GM23338 (cell line): ENCODE data around the gene WNT6. TPM values are rescaled to one million over a fixed set of nuclear protein-coding genes. Genes with fewer than 3 reads are reported as not detected.

Experiments used
- ATAC-seq: fragments of 200-7000 bp; cut with Tn5 transposase; 3 replicates; pipeline ENCODE4 v1.9.1; 2020
- DNase-seq: peaks from one replicate; pipeline ENCODE4 v3.0.0-alpha.2; 2015; ENCODE audit warnings: low spot score
- H2AFZ ChIP-seq: fragments of 200-600 bp; sonication (generic); 2 replicates; pipeline ENCODE4 v1.8.0; 2016; ENCODE audit warnings: antibody characterized with exemption, mild to moderate bottlenecking, moderate library complexity
- H3F3A ChIP-seq: fragments of 200-600 bp; sonication (generic); replicated peaks from 2 replicates; pipeline ENCODE4 v1.8.0; 2017; ENCODE audit warnings: antibody characterized with exemption, mixed run types, low read depth
- H3K27ac ChIP-seq: fragments of 200-600 bp; sonication (generic); 2 replicates; pipeline ENCODE4 v1.6.1; 2016; ENCODE audit warnings: low read depth
- H3K27me3 ChIP-seq: fragments of 200-600 bp; sonication (generic); 2 replicates; pipeline ENCODE4 v1.8.0; 2016; ENCODE audit warnings: mild to moderate bottlenecking, mixed run types, moderate library complexity; ENCODE audit not compliant: insufficient read depth
- H3K36me3 ChIP-seq: fragments of 200-600 bp; sonication (generic); 2 replicates; pipeline ENCODE4 v1.8.0; 2016; ENCODE audit warnings: mild to moderate bottlenecking; ENCODE audit not compliant: insufficient read depth
- H3K4me1 ChIP-seq: fragments of 200-600 bp; sonication (generic); 2 replicates; pipeline ENCODE4 v1.8.0; 2016; ENCODE audit warnings: mild to moderate bottlenecking, moderate library complexity; ENCODE audit not compliant: insufficient read depth
- H3K4me2 ChIP-seq: fragments of 200-600 bp; sonication (generic); 2 replicates; pipeline ENCODE4 v1.7.1; 2017; ENCODE audit warnings: mixed run types
- H3K4me3 ChIP-seq: fragments of 200-600 bp; sonication (generic); 2 replicates; pipeline ENCODE4 v1.6.1; 2016; ENCODE audit warnings: mixed run types
- H3K79me2 ChIP-seq: fragments of 200-600 bp; sonication (generic); replicated peaks from 2 replicates; pipeline ENCODE4 v1.8.0; 2017; ENCODE audit warnings: mild to moderate bottlenecking; ENCODE audit not compliant: insufficient read depth
- H3K9me2 ChIP-seq: fragments of 200-600 bp; sonication (generic); 2 replicates; pipeline ENCODE4 v1.8.0; 2017; ENCODE audit not compliant: insufficient read depth
- H4K20me1 ChIP-seq: fragments of 200-600 bp; sonication (generic); replicated peaks from 2 replicates; pipeline ENCODE4 v1.8.0; 2017; ENCODE audit warnings: mild to moderate bottlenecking; ENCODE audit not compliant: insufficient read depth
- H3K27ac Mint-ChIP-seq: 2 replicates; pipeline ENCODE4 v1.8.0; 2020; ENCODE audit warnings: inconsistent platforms, mild to moderate bottlenecking, moderate library complexity, mixed read lengths
- H3K27me3 Mint-ChIP-seq: 3 replicates; pipeline ENCODE4 v1.8.0; 2022; ENCODE audit warnings: low read depth, mild to moderate bottlenecking, moderate library complexity, mixed read lengths, inconsistent platforms; ENCODE audit not compliant: insufficient read depth, poor library complexity
- H3K36me3 Mint-ChIP-seq: 3 replicates; pipeline ENCODE4 v1.8.0; 2021; ENCODE audit warnings: low read depth, mild to moderate bottlenecking, inconsistent platforms, moderate library complexity, mixed read lengths
- H3K4me1 Mint-ChIP-seq: 3 replicates; pipeline ENCODE4 v1.8.0; 2020; ENCODE audit warnings: mild to moderate bottlenecking, inconsistent platforms, mixed read lengths
- H3K4me3 Mint-ChIP-seq: 3 replicates; pipeline ENCODE4 v1.8.0; 2021; ENCODE audit warnings: moderate library complexity, mild to moderate bottlenecking, inconsistent platforms, mixed read lengths
- H3K9me3 Mint-ChIP-seq: 3 replicates; pipeline ENCODE4 v1.8.0; 2020; ENCODE audit warnings: moderate library complexity, mild to moderate bottlenecking, inconsistent platforms, mixed read lengths
- CREB1 ChIP-seq: fragments of 250-450 bp; sonication (Bioruptor Pico); IDR thresholded peaks from 2 replicates; pipeline ENCODE4 v1.5.0; 2020; ENCODE audit warnings: low read depth, mild to moderate bottlenecking, moderate library complexity
- EZH2 ChIP-seq: fragments of 200-600 bp; sonication (generic); IDR thresholded peaks from one replicate; pipeline ENCODE4 v1.8.0; 2017; ENCODE audit warnings: antibody characterized with exemption, mild to moderate bottlenecking, low read depth; ENCODE audit not compliant: unreplicated experiment
- EZH2phosphoT487 ChIP-seq: fragments of 200-600 bp; sonication (generic); IDR thresholded peaks from one replicate; pipeline ENCODE4 v1.8.1; 2018; ENCODE audit warnings: antibody characterized with exemption; ENCODE audit not compliant: unreplicated experiment
- JUNB ChIP-seq: IDR thresholded peaks from one replicate; pipeline ENCODE4 v1.6.1; 2016; ENCODE audit warnings: antibody characterized with exemption; ENCODE audit not compliant: unreplicated experiment
- NANOG ChIP-seq: IDR thresholded peaks from 2 replicates; pipeline ENCODE4 v1.6.1; 2016; ENCODE audit warnings: antibody characterized with exemption, borderline replicate concordance
- POLR2AphosphoS5 ChIP-seq: IDR thresholded peaks from 2 replicates; pipeline ENCODE4 v1.6.1; 2016; ENCODE audit warnings: antibody characterized with exemption, low read depth
- ZNF114 ChIP-seq: fragments of 250-450 bp; sonication (Bioruptor Pico); IDR thresholded peaks from 2 replicates; pipeline ENCODE4 v1.5.0; 2020; ENCODE audit warnings: mild to moderate bottlenecking, moderate library complexity
- ZNF331 ChIP-seq: fragments of 250-450 bp; sonication (Bioruptor Pico); IDR thresholded peaks from 2 replicates; pipeline ENCODE4 v1.5.0; 2020; ENCODE audit warnings: low read depth, mild to moderate bottlenecking, moderate library complexity
- polyA plus RNA-seq: library from polyadenylated mRNA; unstranded; fragments of >200 nt; fragmentation: Nextera tagmentation; extraction: Ambion mirVana; gene quantifications from 2 replicates; pipeline ENCODE4 v1.2.1, GENCODE V29; 2016
- total RNA-seq: library from RNA; depleted of rRNA; stranded (reverse); fragments of >200 nt; shearing (Covaris generic); gene quantifications from 2 replicates; pipeline ENCODE4 v1.2.3, GENCODE V29; 2014
- TF ChIP-seq, protein P1 (sequence below): IDR thresholded peaks from 2 replicates; pipeline ENCODE4 v1.6.1; 2016; ENCODE audit warnings: antibody characterized with exemption
- TF ChIP-seq, protein P2 (sequence below): IDR thresholded peaks from one replicate; pipeline ENCODE4 v1.6.1; 2018; ENCODE audit warnings: antibody characterized with exemption; ENCODE audit not compliant: unreplicated experiment

WNT6 gene
- total and polyA plus RNA-seq, 2 experiments from 2014 or later, result not detected

DNA sequence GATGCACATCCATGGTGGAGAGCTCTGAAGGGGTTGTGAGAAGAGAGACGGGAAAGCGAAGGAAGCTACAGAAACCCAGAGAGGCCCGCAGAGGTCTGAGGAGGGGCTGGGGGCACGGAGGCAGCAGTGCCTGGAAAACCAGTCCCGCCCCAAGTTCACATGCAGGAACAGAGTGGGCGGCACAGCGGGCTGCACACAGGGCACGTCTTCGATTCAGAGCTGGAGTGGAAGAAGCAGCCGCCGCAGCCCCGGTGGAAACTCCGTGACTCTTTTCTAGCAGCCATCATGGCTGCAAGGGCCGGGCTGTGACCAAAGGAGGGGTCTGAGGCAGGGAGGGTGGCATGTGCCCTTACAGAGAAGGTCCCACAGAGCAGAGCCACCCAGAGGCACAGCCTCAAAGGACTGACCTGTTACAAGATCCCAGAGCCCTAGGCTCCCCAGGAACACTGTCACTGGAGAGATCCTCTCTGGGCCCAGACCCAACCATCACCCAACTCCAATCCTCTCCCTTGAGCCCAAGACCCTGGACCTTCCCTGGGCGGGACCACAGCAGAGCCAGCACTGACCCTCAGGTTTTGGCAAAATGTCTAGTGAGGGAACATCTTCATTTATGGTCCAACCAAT is 38.7 kb upstream of the WNT6 start:
- no peaks in the 10 kb centered on the region for H3K36me3 Mint-ChIP-seq
- DNase-seq (no peak), ATAC-seq (no peak)
- no peak overlapping the region; the same call in 2 of the 3 replicates for H3K4me3 Mint-ChIP-seq
- no peaks in the 10 kb centered on the region for H3K36me3 ChIP-seq
- H3K27me3 Mint-ChIP-seq, result peaks cover 7% of the 10 kb centered on the region
- H3K9me3 Mint-ChIP-seq, result no peaks in the 10 kb centered on the region
- H2AFZ ChIP-seq, result no peak overlapping the region
- TF ChIP-seq CREB1 (CRISPR knock-in tag), result no peak
- H4K20me1 ChIP-seq, result no peaks in the 10 kb centered on the region
- H3K27ac ChIP-seq, result no peak overlapping the region
- no peaks in the 10 kb centered on the region for H3F3A ChIP-seq
- no peak overlapping the region for H3K27ac Mint-ChIP-seq
- H3K4me1 ChIP-seq, result no peaks in the 10 kb centered on the region
- H3K4me3 ChIP-seq, result no peak overlapping the region
- H3K4me2 ChIP-seq, result no peak overlapping the region
- H3K9me2 ChIP-seq, result no peaks in the 10 kb centered on the region
- no peaks in the 10 kb centered on the region for H3K27me3 ChIP-seq
- peaks cover 13% of the 10 kb centered on the region for H3K4me1 Mint-ChIP-seq
- H3K79me2 ChIP-seq, result no peaks in the 10 kb centered on the region

DNA sequence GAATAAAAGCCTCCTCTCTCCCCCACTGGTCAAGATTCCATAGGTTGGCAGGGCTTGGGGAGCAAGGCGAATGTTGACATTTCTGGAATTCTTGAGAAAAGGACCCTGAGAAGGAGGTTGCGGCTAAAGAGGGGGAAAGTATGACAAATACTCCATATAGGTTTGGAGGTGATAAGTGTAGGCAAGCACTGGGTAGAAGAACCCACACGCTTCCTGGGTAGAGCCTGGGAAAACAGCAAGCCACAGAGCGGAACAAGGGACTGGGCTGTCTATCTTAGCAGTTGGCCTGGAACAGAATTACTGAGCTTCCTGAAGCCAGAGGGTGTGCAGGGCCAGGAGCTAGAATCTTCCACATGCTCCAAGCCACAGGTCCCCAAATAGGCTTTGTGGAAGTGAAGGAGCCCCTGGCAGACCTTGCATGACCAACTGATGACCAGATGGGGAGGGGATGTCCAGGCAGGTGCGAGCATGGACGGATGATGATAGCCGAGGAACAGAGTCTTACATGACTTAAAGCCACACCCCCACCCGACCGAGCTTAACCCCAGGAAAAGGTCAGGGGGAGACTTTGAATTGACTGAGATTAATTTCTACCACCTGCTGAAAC is 37.9 kb upstream of the WNT6 start:
- ATAC-seq, result no peak

More for the DNA sequence above, 37.9 kb upstream of the WNT6 start:
- Histone ChIP-seq H2AFZ (no peak overlapping the region), H3K4me2 (no peak overlapping the region), H3K27me3 (no peaks in the 10 kb centered on the region), H3K9me2 (no peaks in the 10 kb centered on the region), H3K4me3 (no peak overlapping the region), H4K20me1 (no peaks in the 10 kb centered on the region), H3K36me3 (no peaks in the 10 kb centered on the region), H3F3A (no peaks in the 10 kb centered on the region), H3K79me2 (no peaks in the 10 kb centered on the region), H3K27ac (no peak overlapping the region), H3K4me1 (no peaks in the 10 kb centered on the region)
- TF ChIP-seq EZH2, result no peak
- TF ChIP-seq, protein P1, sequence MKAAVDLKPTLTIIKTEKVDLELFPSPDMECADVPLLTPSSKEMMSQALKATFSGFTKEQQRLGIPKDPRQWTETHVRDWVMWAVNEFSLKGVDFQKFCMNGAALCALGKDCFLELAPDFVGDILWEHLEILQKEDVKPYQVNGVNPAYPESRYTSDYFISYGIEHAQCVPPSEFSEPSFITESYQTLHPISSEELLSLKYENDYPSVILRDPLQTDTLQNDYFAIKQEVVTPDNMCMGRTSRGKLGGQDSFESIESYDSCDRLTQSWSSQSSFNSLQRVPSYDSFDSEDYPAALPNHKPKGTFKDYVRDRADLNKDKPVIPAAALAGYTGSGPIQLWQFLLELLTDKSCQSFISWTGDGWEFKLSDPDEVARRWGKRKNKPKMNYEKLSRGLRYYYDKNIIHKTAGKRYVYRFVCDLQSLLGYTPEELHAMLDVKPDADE, result no peak
- TF ChIP-seq, protein P2, sequence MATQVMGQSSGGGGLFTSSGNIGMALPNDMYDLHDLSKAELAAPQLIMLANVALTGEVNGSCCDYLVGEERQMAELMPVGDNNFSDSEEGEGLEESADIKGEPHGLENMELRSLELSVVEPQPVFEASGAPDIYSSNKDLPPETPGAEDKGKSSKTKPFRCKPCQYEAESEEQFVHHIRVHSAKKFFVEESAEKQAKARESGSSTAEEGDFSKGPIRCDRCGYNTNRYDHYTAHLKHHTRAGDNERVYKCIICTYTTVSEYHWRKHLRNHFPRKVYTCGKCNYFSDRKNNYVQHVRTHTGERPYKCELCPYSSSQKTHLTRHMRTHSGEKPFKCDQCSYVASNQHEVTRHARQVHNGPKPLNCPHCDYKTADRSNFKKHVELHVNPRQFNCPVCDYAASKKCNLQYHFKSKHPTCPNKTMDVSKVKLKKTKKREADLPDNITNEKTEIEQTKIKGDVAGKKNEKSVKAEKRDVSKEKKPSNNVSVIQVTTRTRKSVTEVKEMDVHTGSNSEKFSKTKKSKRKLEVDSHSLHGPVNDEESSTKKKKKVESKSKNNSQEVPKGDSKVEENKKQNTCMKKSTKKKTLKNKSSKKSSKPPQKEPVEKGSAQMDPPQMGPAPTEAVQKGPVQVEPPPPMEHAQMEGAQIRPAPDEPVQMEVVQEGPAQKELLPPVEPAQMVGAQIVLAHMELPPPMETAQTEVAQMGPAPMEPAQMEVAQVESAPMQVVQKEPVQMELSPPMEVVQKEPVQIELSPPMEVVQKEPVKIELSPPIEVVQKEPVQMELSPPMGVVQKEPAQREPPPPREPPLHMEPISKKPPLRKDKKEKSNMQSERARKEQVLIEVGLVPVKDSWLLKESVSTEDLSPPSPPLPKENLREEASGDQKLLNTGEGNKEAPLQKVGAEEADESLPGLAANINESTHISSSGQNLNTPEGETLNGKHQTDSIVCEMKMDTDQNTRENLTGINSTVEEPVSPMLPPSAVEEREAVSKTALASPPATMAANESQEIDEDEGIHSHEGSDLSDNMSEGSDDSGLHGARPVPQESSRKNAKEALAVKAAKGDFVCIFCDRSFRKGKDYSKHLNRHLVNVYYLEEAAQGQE, result no peak
- TF ChIP-seq ZNF114 (CRISPR knock-in tag), result no peak
- TF ChIP-seq CREB1 (CRISPR knock-in tag), result no peak
- TF ChIP-seq EZH2phosphoT487, result no peak
- no peak for TF ChIP-seq POLR2AphosphoS5
- no peak for TF ChIP-seq ZNF331 (CRISPR knock-in tag)
- no peak for TF ChIP-seq JUNB
- TF ChIP-seq NANOG, result no peak
- H3K27me3 Mint-ChIP-seq, result peaks cover 5% of the 10 kb centered on the region
- H3K36me3 Mint-ChIP-seq, result no peaks in the 10 kb centered on the region
- DNase-seq, result no peak
- H3K9me3 Mint-ChIP-seq, result no peaks in the 10 kb centered on the region
- peaks cover 13% of the 10 kb centered on the region for H3K4me1 Mint-ChIP-seq
- H3K4me3 Mint-ChIP-seq, result no peak overlapping the region
- no peak overlapping the region for H3K27ac Mint-ChIP-seq
